Tibial nerve (tissue), 4 donors: ENCODE data around the gene PRKG1. TPM values are rescaled to one million over a fixed set of nuclear protein-coding genes. Genes with fewer than 3 reads are reported as not detected.
"Not testable (repeated sequence)": the region's sequence is repeated elsewhere in the genome, so short reads cannot be mapped to it uniquely, and the experiment has no call there.

Source experiments
- DNase-seq, 2 donors: peaks; one replicate each; pipeline ENCODE4 v3.0.0-alpha.2; 2019; ENCODE audit warnings: low spot score in 2 of 2
- H3K27ac ChIP-seq, 4 donors: fragments of 200-600 bp; sonication (generic) in 3 of 4; one replicate each; pipeline ENCODE4 v1.5.1; 2017 to 2019; ENCODE audit warnings: mild to moderate bottlenecking in 1 of 4
- H3K27me3 ChIP-seq, 2 donors: fragments of 200-600 bp; sonication (generic) in 1 of 2; one replicate each; pipeline versions ENCODE4 v1.5.1 to v1.6.0; 2017 to 2019
- H3K36me3 ChIP-seq, 3 donors: fragments of 200-600 bp; sonication (generic); one replicate each; pipeline ENCODE4 v1.5.1; 2018 to 2019
- H3K4me1 ChIP-seq, 4 donors: fragments of 200-600 bp; sonication (generic) in 3 of 4; one replicate each; pipeline ENCODE4 v1.5.1; 2017 to 2019
- H3K4me3 ChIP-seq, 4 donors: fragments of 200-600 bp; sonication (generic) in 3 of 4; one replicate each; pipeline ENCODE4 v1.5.1; 2017 to 2019; ENCODE audit warnings: mild to moderate bottlenecking in 1 of 4, moderate library complexity in 1 of 4
- H3K9me3 ChIP-seq, 4 donors: fragments of 200-600 bp; sonication (generic) in 3 of 4; one replicate each; pipeline ENCODE4 v1.5.1; 2017 to 2019
- CTCF ChIP-seq, 5 experiments: fragments of 200-600 bp in 3 of 5; fragments of 450-650 bp in 2 of 5; sonication (generic) in 3 of 5; IDR thresholded peaks; one replicate each; pipeline ENCODE4 v1.5.1; 2016 to 2019; ENCODE audit warnings: antibody characterized with exemption in 5 of 5, mild to moderate bottlenecking in 3 of 5, moderate library complexity in 2 of 5
- EP300 ChIP-seq, 2 donors: sonication (generic); formaldehyde crosslinking; IDR thresholded peaks; one replicate each; pipeline ENCODE4 v1.6.1; 2017; ENCODE audit warnings: antibody characterized with exemption in 2 of 2, mild to moderate bottlenecking in 1 of 2
- POLR2A ChIP-seq, 2 donors: fragments of 450-650 bp; IDR thresholded peaks; one replicate each; pipeline ENCODE4 v1.6.1; 2017; ENCODE audit warnings: antibody characterized with exemption in 2 of 2, mild to moderate bottlenecking in 2 of 2, moderate library complexity in 2 of 2
- whole genome bisulfite sequencing, 2 donors: methylation state at CpG; one replicate each; pipeline ENCODE4 v1.1.5; 2018; 5-methylcytosine and 5-hydroxymethylcytosine counted together
- total RNA-seq, 4 donors: library from RNA; depleted of rRNA; stranded (reverse); fragments of >200 nt; gene quantifications; one replicate each; pipeline ENCODE4 v1.1.0, GENCODE V29; 2016

The PRKG1 gene
- total RNA-seq, 4 donors from 2014 or later, result 8.7 to 35.0 (median 14.8) TPM

GRCh38 chr10:52239771-52240170 lies 1165.5 kb downstream of the PRKG1 start:
- H3K36me3 ChIP-seq, result no peaks in the 10 kb centered on the region
- TF ChIP-seq EP300 (IDR thresholded peaks at IDR 0.05), result no peak
- no peak for TF ChIP-seq POLR2A (IDR thresholded peaks at IDR 0.05)
- no peak for TF ChIP-seq CTCF (IDR thresholded peaks at IDR 0.05)
- no peak overlapping the region for H3K4me3 ChIP-seq
- whole genome bisulfite sequencing, 2 donors, result 76 to 90% methylated on average over 1 of the region's 1 CpG
- no peak for DNase-seq
- H3K27me3 ChIP-seq, result no peaks in the 10 kb centered on the region
- no peaks in the 10 kb centered on the region for H3K9me3 ChIP-seq
- H3K27ac ChIP-seq, result no peak overlapping the region
- H3K4me1 ChIP-seq, result no peaks in the 10 kb centered on the region

GRCh38 chr10:52245547-52245946 lies 1171.3 kb downstream of the PRKG1 start:
- H3K36me3 ChIP-seq, result no peaks in the 10 kb centered on the region
- H3K9me3 ChIP-seq, result no peaks in the 10 kb centered on the region
- DNase-seq, result no peak
- TF ChIP-seq CTCF (IDR thresholded peaks at IDR 0.05) (no peak), EP300 (IDR thresholded peaks at IDR 0.05) (no peak), POLR2A (IDR thresholded peaks at IDR 0.05) (no peak)
- H3K27ac ChIP-seq, result no peak overlapping the region
- H3K27me3 ChIP-seq, result no peaks in the 10 kb centered on the region
- no peak overlapping the region for H3K4me3 ChIP-seq
- no peaks in the 10 kb centered on the region for H3K4me1 ChIP-seq
- 91 to 98% methylated on average over 2 of the region's 2 CpGs for WGBS, 2 donors

DNA sequence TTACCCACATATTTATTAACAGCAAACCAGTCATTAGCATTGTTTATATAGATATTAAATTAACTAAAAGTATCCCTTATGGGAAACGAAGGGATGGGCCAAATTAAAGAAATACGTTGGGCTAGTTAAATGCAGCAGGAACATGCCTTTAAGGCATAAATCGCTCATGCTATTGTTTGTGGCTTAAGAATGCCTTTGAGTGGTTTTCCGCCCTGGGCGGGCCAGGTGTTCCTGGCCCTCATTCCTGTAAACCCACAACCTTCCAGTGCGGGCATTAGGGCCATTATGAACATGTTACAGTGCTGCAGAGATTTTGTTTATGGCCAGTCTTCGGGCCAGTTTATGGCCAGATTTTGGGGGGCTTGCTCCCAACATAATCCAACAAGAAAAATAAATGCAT lies 1173.6 kb downstream of the PRKG1 start:
- not testable (repeated sequence) for H3K27ac ChIP-seq, H3K9me3 ChIP-seq, H3K27me3 ChIP-seq, DNase-seq, H3K4me3 ChIP-seq, H3K36me3 ChIP-seq, H3K4me1 ChIP-seq
- WGBS, 2 donors, result 87 to 92% methylated on average over 7 of the region's 7 CpGs

- H3K4me1 ChIP-seq, result no peaks in the 10 kb centered on the region
- H3K27ac ChIP-seq, result no peak overlapping the region
- TF ChIP-seq CTCF (IDR thresholded peaks at IDR 0.05), result no peak
- TF ChIP-seq EP300 (IDR thresholded peaks at IDR 0.05), result no peak
- TF ChIP-seq POLR2A (IDR thresholded peaks at IDR 0.05), result no peak
- no peaks in the 10 kb centered on the region for H3K36me3 ChIP-seq
- no peaks in the 10 kb centered on the region for H3K27me3 ChIP-seq
- no peak for DNase-seq
- 88 to 91% methylated on average over 4 of the region's 4 CpGs for WGBS, 2 donors
- no peak overlapping the region for H3K4me3 ChIP-seq
- no peaks in the 10 kb centered on the region for H3K9me3 ChIP-seq
Measured at GRCh38 chr10:52248697-52249306, 1174.5 kb downstream of the PRKG1 start.

- WGBS, 2 donors, result 67% methylated on average over 6 of the region's 6 CpGs
- Histone ChIP-seq H3K36me3 (no peaks in the 10 kb centered on the region), H3K4me1 (no peaks in the 10 kb centered on the region), H3K27me3 (no peaks in the 10 kb centered on the region), H3K9me3 (no peaks in the 10 kb centered on the region), H3K27ac (no peak overlapping the region), H3K4me3 (no peak overlapping the region)
- no peak for DNase-seq
- TF ChIP-seq POLR2A (IDR thresholded peaks at IDR 0.05) (no peak), EP300 (IDR thresholded peaks at IDR 0.05) (no peak), CTCF (IDR thresholded peaks at IDR 0.05) (no peak)
Measured at GRCh38 chr10:52249850-52250395, 1175.6 kb downstream of the PRKG1 start.
